T-helper 1 cell treated with Interleukin-12 subunit alpha and Interleukin-12 subunit beta and Interleukin-4 antibody, amounts not matched to agents 30 ng/mL and 1 ng/mL, for 36 hours (primary cell): ENCODE measurements around the gene DPH7. TPM values are rescaled to one million over a fixed set of nuclear protein-coding genes. Genes with fewer than 3 reads are reported as not detected.
"Not testable (repeated sequence)": the region's sequence is repeated elsewhere in the genome, so short reads cannot be mapped to it uniquely, and the experiment has no call there.

Source experiments
- intact Hi-C: fragments of 100-400 bp; cut with micrococcal nuclease; formaldehyde crosslinking; loops from one replicate; pipeline ENCODE4 v1.15.1; 2024
- total RNA-seq: library from RNA; stranded (reverse); gene quantifications from 2 replicates; pipeline ENCODE4 v1.2.3, GENCODE V29; 2022

DPH7 gene
- total RNA-seq, 1 donor from 2014 or later = 43.6 TPM

DNA sequence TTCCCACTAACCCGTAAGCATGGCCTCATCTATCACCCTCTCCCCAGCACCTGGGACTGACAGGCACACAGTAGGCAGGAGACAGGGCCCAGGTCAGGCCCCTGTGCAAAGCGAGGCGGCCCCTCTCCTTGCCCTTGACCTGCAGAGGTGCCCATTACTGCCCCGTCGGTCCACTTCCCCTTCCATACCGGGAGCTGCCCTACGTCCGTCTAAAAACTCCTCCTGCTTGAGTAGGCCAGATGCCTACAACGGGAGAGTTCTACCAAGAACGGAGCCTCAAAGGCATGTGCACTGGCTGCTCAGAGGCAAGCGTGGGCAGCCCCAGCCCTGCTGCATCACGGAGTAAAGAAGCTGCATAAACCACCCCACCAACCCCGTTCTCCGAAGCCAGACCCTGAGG lies 4.6 kb upstream of the DPH7 start:
- intact Hi-C loops = no loop called here

DNA sequence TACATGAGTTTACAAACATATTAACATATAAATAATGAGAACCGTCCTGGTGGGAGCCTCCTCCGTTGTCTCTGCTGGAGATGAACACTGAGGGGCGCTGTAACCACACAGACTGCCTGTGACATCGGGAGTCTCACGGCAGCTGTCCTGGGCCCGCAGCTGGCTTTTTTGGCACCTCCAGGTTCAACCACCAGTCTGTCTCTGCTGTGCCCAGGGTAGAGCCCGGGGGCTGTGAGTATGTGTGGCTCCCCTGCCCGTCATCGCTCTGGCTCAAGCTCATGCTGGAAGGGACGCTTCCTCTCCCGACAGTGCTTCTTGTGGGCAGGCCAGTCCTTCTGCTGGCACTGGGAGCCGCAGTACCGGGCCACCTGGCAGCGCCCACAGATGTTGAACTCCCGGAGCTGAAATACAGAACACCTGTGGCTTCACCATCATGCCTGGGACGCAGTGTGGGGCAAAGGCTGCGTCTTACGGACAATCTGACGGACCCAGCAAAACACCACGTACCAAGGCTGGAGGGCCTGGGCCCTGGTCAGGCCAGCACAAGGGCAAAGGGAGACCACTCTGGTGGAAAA lies 3.6 kb upstream of the DPH7 start:
- intact Hi-C loops = no loop called here

DNA sequence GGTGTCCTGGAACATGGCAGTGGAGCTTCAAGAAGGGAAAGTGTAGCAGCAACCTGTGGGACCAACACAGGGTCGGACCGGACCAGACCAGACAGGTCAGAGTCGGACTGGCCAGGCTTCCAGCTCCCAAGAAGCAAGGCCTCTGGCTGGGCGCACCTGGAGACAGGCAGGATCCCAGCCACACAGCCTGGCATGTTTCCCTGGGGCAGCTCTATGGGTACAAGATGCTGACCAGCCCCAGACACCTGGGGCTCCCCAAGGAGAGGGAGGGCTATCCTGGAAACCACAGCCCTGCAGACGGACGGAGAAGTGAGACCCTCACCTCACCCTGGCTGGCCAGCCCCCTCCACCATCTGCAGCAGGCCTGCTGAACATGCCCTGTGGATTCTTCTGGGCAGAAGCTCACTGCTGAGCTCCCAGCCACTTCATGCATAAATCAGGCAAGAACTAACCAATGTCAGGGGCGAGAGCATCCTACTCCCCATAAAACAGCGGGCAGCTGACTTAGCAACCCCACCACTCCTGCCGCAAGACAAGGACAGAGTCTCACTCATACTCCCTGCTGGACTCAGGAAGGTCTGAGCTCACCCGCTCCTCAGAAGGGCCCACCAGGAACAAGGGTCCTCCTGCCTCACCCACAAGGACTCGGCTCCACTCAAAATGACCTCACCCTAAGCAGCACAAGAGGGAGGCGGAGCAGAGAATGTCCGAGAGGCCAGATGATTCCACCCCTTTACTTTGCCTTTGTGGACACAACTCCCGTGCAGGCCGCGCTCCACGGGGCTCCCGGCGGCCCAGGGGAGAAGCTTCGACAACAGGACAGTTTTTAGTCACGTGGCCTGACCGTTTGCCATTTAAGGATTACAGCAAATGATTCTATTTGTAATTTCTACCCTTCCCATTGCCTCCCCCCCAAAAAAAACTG lies 2.9 kb upstream of the DPH7 start:
- intact Hi-C loops = no loop called here

DNA sequence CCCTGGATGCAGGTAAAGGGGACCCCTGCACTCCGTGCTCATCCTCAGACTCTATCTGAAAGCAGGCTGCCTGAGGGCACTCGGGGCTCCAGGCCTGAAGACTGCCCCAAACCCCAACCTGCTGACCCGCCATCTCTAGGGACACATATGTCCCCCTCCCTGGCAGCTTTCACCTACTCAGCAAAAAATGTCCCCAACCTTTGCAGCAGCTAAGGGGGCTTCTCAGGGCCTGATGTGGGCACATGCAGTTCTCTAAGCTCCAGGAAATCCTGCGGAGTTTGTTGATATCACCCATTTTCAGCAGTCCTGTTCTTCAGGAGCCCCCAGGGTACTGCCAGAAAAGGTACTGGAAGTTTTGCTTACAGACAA lies 2.2 kb upstream of the DPH7 start:
- intact Hi-C loops = no loop called here

DNA sequence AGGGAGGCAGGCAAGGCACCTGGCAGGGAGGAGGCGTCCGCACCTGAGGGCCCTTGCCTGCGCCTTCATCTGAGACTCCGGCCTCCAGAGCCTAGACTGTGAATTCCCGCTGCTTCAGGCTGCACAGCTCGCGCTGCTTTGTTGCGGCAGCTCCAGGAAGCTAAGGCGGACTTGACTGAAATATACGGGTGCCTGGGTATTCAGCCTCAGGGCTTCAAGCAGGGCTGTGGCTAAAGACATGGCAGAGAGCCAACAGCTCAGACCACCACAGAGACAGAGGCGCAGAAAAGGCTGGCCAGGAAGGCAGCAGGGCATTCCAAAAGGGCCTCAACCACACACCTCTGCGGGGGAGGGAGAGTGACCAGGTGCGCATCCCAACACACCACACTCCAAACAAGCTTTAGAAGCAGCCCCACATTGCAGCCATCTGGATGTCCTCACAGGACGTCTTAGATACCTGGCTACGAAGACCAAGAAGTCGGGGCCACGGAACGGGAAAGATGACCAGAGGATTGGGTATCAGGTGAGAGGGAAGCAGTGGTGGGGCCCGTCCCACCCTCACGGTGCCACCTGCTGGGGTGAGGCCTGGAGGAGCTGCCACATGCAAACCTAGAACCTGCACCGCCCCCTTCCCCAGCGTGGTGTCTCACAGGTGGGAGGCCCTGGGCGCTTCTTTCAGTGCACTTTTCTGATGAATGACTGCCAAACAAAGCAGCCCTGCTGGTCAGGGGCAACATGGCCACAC lies 1.7 kb upstream of the DPH7 start:
- intact Hi-C loops = no loop called here

DNA sequence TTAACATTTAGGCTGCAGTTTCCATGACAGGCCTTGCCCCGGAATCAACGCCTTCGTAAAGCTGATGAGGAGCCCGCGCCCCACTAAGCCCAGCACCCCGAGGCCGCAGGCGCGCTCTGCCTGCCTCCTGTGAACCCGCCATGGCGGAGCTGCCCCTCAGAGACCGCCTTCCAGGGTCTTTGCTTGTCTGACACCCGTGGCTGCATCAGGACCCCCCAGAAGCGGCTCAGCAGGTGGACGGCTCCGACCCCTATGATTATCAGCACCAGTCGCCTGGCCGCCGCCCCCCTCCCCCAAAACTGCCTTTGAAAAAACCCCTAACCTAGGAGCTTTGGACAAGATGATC lies 507 bp upstream of the DPH7 start:
- intact Hi-C loops = loop anchor here (1.0 kb wide), 1 partner anchor 11 kb away; the partner anchor contains the start of gene ZMYND19

DNA sequence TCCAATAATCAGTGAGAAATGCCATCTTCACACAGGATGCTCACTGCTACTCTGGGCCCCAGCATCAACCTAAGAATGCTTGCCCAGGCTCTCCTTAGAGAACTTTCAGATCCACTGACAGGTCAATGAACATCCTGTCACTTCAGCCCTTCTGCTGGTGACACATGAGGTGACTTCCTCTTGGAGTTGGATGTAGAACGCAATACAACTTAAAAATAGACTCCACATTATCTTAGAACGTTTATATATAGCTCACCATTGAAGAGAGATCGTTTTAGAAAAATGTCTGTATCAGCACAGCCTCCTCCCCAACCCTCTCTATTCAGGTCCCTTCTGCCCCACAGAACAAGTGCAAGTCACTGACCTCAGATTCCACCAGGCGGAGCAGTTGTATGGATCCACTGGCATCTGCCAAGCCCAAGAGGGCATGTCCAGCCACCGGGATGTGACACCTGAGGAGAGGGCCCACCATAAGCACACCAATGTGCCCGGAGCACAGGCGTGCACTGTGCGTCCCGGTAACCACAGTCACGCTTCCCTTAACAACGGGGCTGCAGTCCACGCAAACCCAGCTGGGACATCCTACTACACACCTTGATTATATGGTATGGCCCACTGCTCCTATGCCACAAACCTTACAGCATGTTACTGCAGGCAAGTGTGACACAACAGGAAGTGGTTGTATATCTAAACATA lies 2.9 kb downstream of the DPH7 start:
- intact Hi-C loops = no loop called here

DNA sequence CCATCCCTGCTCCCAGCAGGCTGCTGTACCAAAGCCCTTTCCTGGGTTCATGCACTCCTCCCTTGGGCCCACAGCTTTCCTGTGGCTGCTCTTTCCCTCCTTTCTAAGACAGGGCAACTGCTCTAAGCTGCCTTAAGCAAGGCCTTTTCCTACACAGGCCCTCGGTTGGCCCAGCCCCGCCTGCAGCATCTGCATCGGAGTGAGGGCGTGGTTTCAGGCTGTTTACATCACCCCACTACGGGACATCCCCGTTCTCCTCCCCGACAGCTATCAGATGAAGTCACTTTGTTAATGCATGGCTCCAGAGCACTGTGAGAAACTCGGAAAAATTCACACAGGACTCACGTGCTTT lies 3.4 kb downstream of the DPH7 start:
- intact Hi-C loops = no loop called here

DNA sequence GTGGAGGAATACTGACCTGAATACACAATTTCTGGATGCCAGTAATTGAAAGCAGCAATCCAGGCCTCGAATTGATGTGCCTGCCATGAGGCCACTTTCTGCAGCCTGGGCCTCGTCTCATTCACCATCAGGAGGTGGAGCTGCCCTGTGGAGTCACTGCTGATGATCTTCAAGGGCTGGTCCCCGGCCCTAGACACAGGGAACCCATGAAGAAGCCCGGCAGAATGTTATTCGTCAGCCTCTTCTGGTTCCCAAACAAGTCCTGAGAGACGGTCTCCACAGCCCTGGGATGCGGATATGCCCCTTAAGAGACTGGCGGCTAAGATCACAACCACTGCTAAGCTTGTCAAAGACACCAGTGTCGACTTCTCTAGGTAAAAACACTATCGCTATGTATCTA lies 4.5 kb downstream of the DPH7 start:
- intact Hi-C loops = no loop called here

DNA sequence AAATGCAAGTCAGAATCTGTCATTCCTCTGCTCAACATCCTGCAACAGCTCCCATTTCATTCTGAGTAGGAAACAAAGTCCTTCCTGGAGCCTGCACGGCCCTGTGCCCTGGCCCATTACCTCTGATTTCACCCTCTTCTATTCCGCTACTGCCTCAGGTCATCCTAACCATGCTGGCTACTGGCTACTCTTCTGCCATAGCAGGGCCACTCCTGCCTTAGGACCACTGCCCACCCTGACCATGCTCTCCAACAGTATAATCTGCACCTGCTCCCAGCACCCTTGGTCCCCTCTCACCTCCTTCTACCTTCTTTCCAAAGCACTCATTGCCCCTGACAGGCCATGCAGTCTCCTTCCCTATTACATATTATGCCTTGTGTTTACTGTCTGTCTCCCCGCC lies 8.2 kb downstream of the DPH7 start:
- intact Hi-C loops = no loop called here

DNA sequence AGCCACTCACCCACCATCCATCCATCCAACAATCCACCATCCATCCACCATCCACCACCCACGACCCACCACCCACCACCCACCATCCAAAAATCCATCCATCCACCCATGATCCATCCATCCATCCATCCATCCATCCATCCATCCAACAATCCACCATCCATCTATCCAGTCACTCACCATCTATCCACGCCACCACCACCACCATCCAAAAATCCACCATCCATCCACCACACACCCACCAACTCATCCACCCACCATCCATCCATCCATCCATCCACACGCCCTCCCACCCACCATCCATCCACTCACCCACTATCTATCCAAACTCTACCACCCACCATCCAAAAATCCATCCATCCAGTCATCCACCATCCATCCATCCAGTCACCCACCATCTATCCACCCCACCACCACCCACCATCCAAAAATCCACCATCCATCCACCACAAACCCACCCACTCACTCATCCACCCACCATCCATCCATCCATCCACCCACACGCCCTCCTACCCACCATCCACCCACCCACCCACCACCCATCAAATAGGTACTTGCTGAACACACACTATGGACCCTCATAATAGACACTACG lies 9.0 kb downstream of the DPH7 start:
- intact Hi-C loops = no loop called here

DNA sequence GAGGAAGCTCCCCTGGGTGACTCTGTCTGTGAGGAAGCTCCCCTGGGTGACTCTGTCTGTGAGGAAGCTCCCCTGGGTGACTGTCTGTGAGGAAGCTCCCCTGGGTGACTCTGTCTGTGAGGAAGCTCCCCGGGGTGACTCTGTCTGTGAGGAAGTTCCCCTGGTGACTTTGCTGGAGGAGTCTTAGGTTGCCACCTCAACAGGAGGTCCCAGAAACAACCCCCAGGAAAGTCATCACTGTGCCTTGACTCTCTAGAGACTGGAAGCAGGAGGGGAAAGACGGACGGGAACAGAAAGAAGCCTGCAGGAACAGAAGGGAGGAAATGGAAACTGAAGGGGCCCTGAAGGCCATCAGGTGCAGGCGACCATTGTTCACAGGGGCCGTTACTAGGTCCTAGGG lies 10.3 kb downstream of the DPH7 start:
- intact Hi-C loops = not testable (repeated sequence)

DNA sequence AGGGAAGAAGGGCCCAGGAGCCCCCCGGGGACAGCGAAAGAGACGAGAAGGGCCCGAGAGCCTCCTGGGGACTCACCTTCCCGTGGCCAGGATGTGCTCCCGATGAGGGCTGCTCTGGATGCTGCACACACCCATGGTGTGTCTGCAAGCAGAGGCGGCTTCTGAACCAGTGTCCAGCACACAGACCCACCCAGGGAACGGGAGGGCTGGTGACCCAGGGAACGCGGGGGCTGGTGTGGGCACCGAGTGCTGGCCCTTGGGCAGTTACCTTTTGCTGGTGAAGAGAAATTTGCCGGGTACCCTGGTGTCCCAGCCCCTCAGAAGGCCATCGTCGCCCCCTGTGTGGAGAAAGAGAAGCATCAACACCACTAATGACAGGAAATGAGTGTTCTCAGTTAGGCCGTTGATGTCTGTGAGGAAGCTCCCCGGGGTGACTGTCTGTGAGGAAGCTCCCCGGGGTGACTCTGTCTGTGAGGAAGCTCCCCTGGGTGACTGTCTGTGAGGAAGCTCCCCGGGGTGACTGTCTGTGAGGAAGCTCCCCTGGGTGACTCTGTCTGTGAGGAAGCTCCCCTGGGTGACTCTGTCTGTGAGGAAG lies 13.8 kb downstream of the DPH7 start:
- intact Hi-C loops = no loop called here

DNA sequence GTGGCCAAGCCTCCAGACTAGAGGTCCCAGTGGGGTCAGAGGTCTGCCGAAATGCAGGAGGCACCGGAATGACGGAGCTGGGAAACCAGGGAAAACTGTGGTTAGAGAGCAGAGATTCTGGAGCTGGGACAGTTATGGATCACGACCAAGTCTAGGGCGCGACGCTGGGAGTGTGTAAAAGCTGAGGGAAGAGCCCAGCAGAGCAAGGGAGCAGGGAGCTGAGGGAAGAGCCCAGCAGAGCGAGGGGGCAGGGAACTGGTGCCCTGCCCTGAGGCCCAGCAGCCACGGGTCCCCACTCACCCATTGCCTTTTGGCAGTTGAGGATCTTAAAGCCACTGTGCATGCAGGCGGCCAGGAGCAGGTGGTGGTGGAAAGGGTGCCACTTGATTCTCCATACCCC lies 14.6 kb downstream of the DPH7 start:
- intact Hi-C loops = no loop called here

DNA sequence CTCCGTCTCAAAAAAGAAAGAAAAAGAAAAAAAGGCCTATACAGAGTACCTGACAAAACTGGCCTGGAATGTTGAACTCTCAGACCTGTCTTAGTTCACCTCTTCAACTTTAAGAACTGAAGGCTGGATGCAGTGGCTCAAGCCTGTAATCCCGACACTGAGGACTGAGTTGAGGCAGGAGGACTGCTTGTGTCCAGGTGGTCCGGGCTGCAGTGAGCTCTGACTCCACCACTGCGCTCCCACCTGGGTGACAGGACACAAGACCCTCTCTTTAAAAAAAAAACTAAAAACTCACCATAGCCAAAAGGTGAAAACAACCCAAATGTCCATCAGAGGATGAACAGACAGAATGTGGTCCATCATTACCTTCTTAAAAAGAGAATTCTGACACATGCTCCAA lies 20.6 kb downstream of the DPH7 start:
- intact Hi-C loops = loop anchor here (10.0 kb wide), 1 partner anchor 473 kb away; the partner anchor contains the start of gene MAN1B1

DNA sequence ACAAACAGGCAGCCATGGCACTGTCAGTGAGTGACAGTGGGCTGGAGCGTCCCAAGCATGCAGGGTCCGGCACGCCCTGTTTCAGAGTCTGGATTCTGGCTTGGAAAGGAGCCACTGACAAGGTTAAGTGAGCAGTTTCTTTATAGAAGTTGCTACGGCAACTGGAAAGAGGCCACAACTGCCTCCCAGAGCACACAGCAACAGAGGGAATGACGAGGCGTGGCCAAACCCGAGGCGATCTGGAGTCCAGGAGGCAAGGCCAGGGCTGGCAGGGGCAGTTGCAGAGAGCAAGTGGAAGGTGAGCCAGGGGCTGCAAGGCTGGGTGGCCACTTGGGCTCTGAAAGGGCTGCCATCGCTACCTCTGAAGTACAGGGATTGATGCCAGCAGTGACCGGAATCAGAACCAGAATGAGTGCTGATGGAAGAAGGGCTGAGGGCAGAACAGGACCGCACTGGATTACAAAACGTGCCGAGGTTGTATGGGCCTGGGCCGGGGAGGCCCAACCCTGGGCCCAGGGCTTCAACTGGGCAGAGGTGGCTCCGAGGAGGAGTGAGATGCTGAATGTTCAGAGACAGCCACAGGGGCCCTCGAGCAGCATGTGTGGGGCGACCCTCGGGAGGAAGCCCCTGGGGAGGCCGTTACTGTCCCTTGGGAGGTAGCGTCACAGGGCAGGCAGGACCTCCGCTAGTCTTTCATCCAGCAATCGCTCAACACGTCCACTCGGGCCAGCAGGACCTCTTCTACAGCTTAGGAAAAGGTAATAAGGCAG lies 22.5 kb downstream of the DPH7 start:
- intact Hi-C loops = loop anchor here (10.0 kb wide), 1 partner anchor 471 kb away; the partner anchor contains the start of gene MAN1B1

DNA sequence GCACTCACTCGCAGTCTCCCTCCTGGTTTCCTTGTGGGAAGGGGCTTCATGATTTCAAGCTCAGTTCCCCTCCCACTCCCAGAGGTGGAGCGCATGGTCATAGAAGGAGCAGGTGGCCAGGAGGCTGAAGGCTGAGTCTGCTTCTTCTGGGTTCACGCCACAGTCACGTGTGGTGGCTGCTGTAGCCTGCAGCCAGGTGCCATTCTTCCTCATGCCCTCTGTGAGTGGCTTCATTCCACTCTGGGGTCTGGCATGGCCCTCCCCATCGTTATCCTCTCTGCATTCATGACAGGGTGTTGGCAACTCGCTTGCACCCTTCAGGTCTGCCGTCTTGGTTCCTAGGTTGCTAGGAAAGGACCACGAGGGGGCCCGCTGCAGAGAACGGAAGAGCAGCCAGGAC lies 23.5 kb downstream of the DPH7 start:
- intact Hi-C loops = loop anchor here (10.0 kb wide), 1 partner anchor 470 kb away; the partner anchor contains the start of gene MAN1B1

DNA sequence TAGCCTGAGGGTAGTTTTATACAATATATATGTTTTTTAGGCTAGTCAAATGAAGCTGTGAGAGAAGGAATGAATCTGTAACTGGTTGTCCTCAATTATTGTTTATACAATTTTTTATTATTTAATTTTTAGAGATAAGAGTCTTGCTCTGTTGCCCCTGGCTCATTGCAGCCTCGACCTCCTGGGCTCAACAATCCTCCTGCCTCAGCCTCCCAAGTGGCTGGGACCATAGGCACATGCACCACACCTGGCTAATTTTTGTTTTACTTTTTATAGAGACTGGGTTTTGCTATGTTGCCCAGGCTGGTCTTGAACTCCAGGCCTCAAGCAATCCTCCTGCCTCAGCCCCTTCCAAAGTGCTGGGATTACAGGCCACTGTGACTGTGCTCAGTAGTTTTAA lies 24.4 kb downstream of the DPH7 start:
- intact Hi-C loops = loop anchor here (5.0 to 10.0 kb wide), 2 partner anchors 470 to 1647 kb away; partner anchors contain the start of genes CAMSAP1 and MAN1B1

DNA sequence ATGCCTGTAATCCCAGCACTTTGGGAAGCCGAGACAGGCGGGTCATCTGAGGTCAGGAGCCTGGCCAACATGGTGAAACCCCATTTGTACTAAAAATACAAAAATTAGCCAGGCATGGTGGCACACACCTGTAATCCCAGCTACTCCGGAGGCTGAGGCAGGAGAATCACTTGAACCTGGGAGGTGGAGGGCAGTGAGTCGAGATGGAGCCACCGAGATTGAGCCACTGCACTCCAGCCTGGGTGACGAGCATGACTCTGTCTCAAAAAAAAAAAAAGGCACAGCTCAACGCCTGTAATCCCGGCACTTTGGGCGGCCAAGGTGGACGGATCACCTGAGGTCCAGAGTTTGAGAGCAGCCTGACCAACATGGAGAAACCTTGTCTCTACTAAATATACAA lies 25.1 kb downstream of the DPH7 start:
- intact Hi-C loops = loop anchor here (5.0 to 10.0 kb wide), 2 partner anchors 469 to 1646 kb away; partner anchors contain the start of genes CAMSAP1 and MAN1B1
